Endothelial cell of umbilical vein (primary cell): ENCODE results near the gene SPAG16. TPM values are rescaled to one million over a fixed set of nuclear protein-coding genes. Genes with fewer than 3 reads are reported as not detected.

ENCODE experiments used
- BruUV-seq: library from RNA; stranded (reverse); fragments of 400-500 nt; replicated peaks from 2 replicates; lab custom pipeline; 2021; lab: Mats Ljungman, UMichigan
- CTCF ChIA-PET: fragments of 300-600, 350-600 bp; sonication (Branson Sonifier 250); formaldehyde crosslinking; loops from one replicate; lab custom pipeline; 2021; ENCODE audit warnings: antibody characterized with exemption, inconsistent platforms; lab: Charles Lee
- POLR2A ChIA-PET: fragments of 300-600, 350-600 bp; sonication (Branson Sonifier 250); formaldehyde crosslinking; loops from one replicate; lab custom pipeline; 2021; ENCODE audit warnings: antibody characterized with exemption, inconsistent platforms; lab: Charles Lee
- DNase-seq: peaks from one replicate; pipeline ENCODE4 v3.0.0-alpha.2; 2011; ENCODE audit warnings: low read depth, low spot score
- FAIRE-seq: peaks from 2 replicates; lab custom pipeline; 2011; peaks lifted over from hg19 to GRCh38; lab: Jason Lieb, UNC
- H2AFZ ChIP-seq: 2 replicates; pipeline ENCODE4 v1.6.0; 2012; ENCODE audit warnings: low read depth, low read length, control low read depth, inconsistent platforms
- H3K27ac ChIP-seq: 2 replicates; pipeline ENCODE4 v1.5.1; 2011; ENCODE audit warnings: low read depth, mild to moderate bottlenecking, control low read depth, low read length, moderate library complexity; ENCODE audit not compliant: insufficient read depth
- H3K27me3 ChIP-seq, 2 experiments: 2 replicates each; pipeline versions ENCODE4 v1.6.0 to v1.6.1; 2011; ENCODE audit warnings: low read length in 2 of 2, mixed read lengths in 1 of 2; ENCODE audit not compliant: control insufficient read depth in 2 of 2, insufficient read depth in 2 of 2
- H3K36me3 ChIP-seq, 2 experiments: 2 replicates in 1 of 2; 3 replicates in 1 of 2; pipeline ENCODE4 v1.5.1; 2011; ENCODE audit warnings: low read length in 2 of 2, mild to moderate bottlenecking in 1 of 2, moderate library complexity in 1 of 2; ENCODE audit not compliant: control insufficient read depth in 2 of 2, insufficient read depth in 2 of 2; ENCODE audit errors: extremely low read depth in 1 of 2
- H3K4me1 ChIP-seq: 3 replicates; pipeline ENCODE4 v1.5.1; 2011; ENCODE audit warnings: mild to moderate bottlenecking, low read length; ENCODE audit not compliant: control insufficient read depth, insufficient read depth; ENCODE audit errors: extremely low read depth
- H3K4me2 ChIP-seq: 2 replicates; pipeline ENCODE4 v1.6.1; 2011; ENCODE audit warnings: low read length, control low read depth, mixed read lengths; ENCODE audit not compliant: insufficient read depth
- H3K4me3 ChIP-seq, 3 experiments: fragments of 200-600 bp in 1 of 3; sonication (generic), shearing (Covaris generic) in 1 of 3; replicated peaks in 1 of 3; 2 replicates each; pipeline ENCODE4 v1.5.1; 2011 to 2016; ENCODE audit warnings: control low read depth in 3 of 3, low read length in 3 of 3, mild to moderate bottlenecking in 2 of 3, inconsistent platforms in 1 of 3, low read depth in 1 of 3, moderate library complexity in 1 of 3; ENCODE audit not compliant: insufficient read depth in 1 of 3
- H3K79me2 ChIP-seq: 2 replicates; pipeline ENCODE4 v1.6.0; 2012; ENCODE audit warnings: low read length, inconsistent platforms; ENCODE audit not compliant: control insufficient read depth, insufficient read depth
- H3K9ac ChIP-seq: replicated peaks from 2 replicates; pipeline ENCODE3; 2011; ENCODE audit warnings: low read length, control low read depth; ENCODE audit not compliant: insufficient read depth; ENCODE audit errors: extremely low read depth
- H3K9me1 ChIP-seq: replicated peaks from 3 replicates; pipeline ENCODE4 v1.6.0; 2011; ENCODE audit warnings: mild to moderate bottlenecking, low read length; ENCODE audit not compliant: control insufficient read depth, insufficient read depth; ENCODE audit errors: extremely low read depth
- H3K9me3 ChIP-seq: replicated peaks from 2 replicates; pipeline ENCODE4 v1.5.1; 2012; ENCODE audit warnings: low read length, inconsistent platforms; ENCODE audit not compliant: control insufficient read depth, insufficient read depth
- H4K20me1 ChIP-seq: replicated peaks from 2 replicates; pipeline ENCODE3; 2011; ENCODE audit warnings: mild to moderate bottlenecking, low read length; ENCODE audit not compliant: control insufficient read depth, insufficient read depth; ENCODE audit errors: extremely low read depth
- CTCF ChIP-seq, 2 donors: IDR thresholded peaks; 1 replicate in 1 of 2; 2 replicates in 1 of 2; pipeline ENCODE4 v1.5.1; 2011; ENCODE audit warnings: low read length in 2 of 2, mild to moderate bottlenecking in 2 of 2, moderate library complexity in 2 of 2, control low read depth in 1 of 2, inconsistent platforms in 1 of 2, low read depth in 1 of 2; ENCODE audit not compliant: insufficient read depth in 1 of 2; ENCODE audit errors: extremely low read depth in 1 of 2
- EZH2 ChIP-seq: IDR thresholded peaks from 2 replicates; pipeline ENCODE4 v1.6.1; 2012; ENCODE audit warnings: borderline replicate concordance, low read depth, mild to moderate bottlenecking, moderate library complexity, low read length, inconsistent platforms; ENCODE audit not compliant: severe bottlenecking
- GATA2 ChIP-seq: IDR thresholded peaks from 2 replicates; pipeline ENCODE4 v1.7.0; 2011; ENCODE audit warnings: low read depth, mild to moderate bottlenecking, moderate library complexity, mixed read lengths, low read length; ENCODE audit not compliant: insufficient read length, insufficient read depth
- JUN ChIP-seq: IDR thresholded peaks from 2 replicates; pipeline ENCODE4 v1.6.1; 2011; ENCODE audit warnings: borderline replicate concordance, low read depth; ENCODE audit not compliant: insufficient read length, insufficient read depth
- MAX ChIP-seq: IDR thresholded peaks from 2 replicates; pipeline ENCODE4 v1.6.1; 2011; ENCODE audit not compliant: insufficient read depth, insufficient read length
- MYC ChIP-seq: IDR thresholded peaks from one replicate; pipeline ENCODE4 v1.6.1; 2011; ENCODE audit warnings: mild to moderate bottlenecking, low read depth, low read length
- POLR2A ChIP-seq: IDR thresholded peaks from 2 replicates; pipeline ENCODE4 v1.6.1; 2012; ENCODE audit warnings: low read depth, mild to moderate bottlenecking, control low read depth, low read length
- POLR2AphosphoS5 ChIP-seq: IDR thresholded peaks from 2 replicates; pipeline ENCODE4 v1.6.1; 2012; ENCODE audit warnings: low read depth, mild to moderate bottlenecking, control low read depth, low read length, moderate library complexity; ENCODE audit not compliant: insufficient read depth
- dilution Hi-C: fragments of 300-500 bp; cut with MboI; formaldehyde crosslinking; loops from one replicate; pipeline ENCODE4 v1.15.0; 2019; ENCODE audit warnings: low sequenced_read_pairs; ENCODE audit not compliant: extremely low pct_ligation_motif_present
- intact Hi-C: fragments of 100-400 bp; cut with micrococcal nuclease; formaldehyde crosslinking; loops from one replicate; pipeline ENCODE4 v1.10.0; 2022
- polyA plus RNA-seq, 4 experiments: library from polyadenylated mRNA; depleted of rRNA in 3 of 4; stranded (reverse) in 3 of 4; unstranded in 1 of 4; fragments of >200 nt; gene quantifications; 2 replicates each; pipeline versions ENCODE4 v1.2.1 to v1.2.3, GENCODE V29; 2011 to 2012; ENCODE audit warnings: missing spikeins in 1 of 4
- total RNA-seq: library from RNA; stranded (reverse); gene quantifications from 2 replicates; pipeline ENCODE4 v1.2.3, GENCODE V29; 2021

The SPAG16 gene
- total and polyA plus RNA-seq, 2 donors (not counting 3 experiments of a cell fraction or from before 2014, with no cell fraction given), result 4.0 to 7.7 TPM

- Histone ChIP-seq H3K27me3 (no peaks in the 10 kb centered on the region), H3K9me3 (no peaks in the 10 kb centered on the region), H3K4me2 (no peak overlapping the region), H3K36me3 (no peaks in the 10 kb centered on the region), H3K79me2 (no peaks in the 10 kb centered on the region), H3K4me3 (no peak overlapping the region), H3K4me1 (no peaks in the 10 kb centered on the region), H3K9me1 (no peaks in the 10 kb centered on the region), H2AFZ (no peak overlapping the region), H3K9ac (no peak overlapping the region), H4K20me1 (no peaks in the 10 kb centered on the region), H3K27ac (no peak overlapping the region)
- FAIRE-seq (no peak), DNase-seq (no peak)
- intact Hi-C loops (no loop called here), dilution Hi-C loops (no loop called here)
- POLR2A ChIA-PET, result no interaction called here
- BruUV-seq, result no TSS peak
- CTCF ChIA-PET, result no interaction called here
- TF ChIP-seq POLR2AphosphoS5 (no peak), EZH2 (no peak), MYC (no peak), CTCF (IDR thresholded peaks at IDR 0.05; ENCODE audit: extremely low read depth in 1 of 2, insufficient read depth in 1 of 2, low read depth in 1 of 2, low read length in 2 of 2) (no peak), GATA2 (no peak), JUN (no peak), MAX (no peak), POLR2A (no peak)
Measured at GRCh38 chr2:213971536-213971935, 687.3 kb downstream of the SPAG16 start.
